Activated naive CD4-positive, alpha-beta T cell treated with anti-CD3 and anti-CD28 coated beads, Interleukin-2, amount 50 U/mL, for 24 hours (primary cell): ENCODE measurements around the gene NLN.
"Not testable (repeated sequence)": the region's sequence is repeated elsewhere in the genome, so short reads cannot be mapped to it uniquely, and the experiment has no call there.

Experiments used
- H3K27ac Mint-ChIP-seq: one replicate; pipeline ENCODE4 v1.8.0; 2021; ENCODE audit warnings: mild to moderate bottlenecking, mixed read lengths
- H3K27me3 Mint-ChIP-seq: one replicate; pipeline ENCODE4 v1.8.0; 2021; ENCODE audit warnings: mixed read lengths
- H3K36me3 Mint-ChIP-seq: one replicate; pipeline ENCODE4 v1.8.0; 2021; ENCODE audit warnings: mixed read lengths
- H3K4me1 Mint-ChIP-seq: one replicate; pipeline ENCODE4 v1.8.0; 2021; ENCODE audit warnings: mixed read lengths
- H3K4me3 Mint-ChIP-seq: one replicate; pipeline ENCODE4 v1.8.0; 2021; ENCODE audit warnings: mild to moderate bottlenecking, mixed read lengths
- H3K9me3 Mint-ChIP-seq: one replicate; pipeline ENCODE4 v1.8.0; 2021; ENCODE audit warnings: mixed read lengths

Gene NLN

DNA sequence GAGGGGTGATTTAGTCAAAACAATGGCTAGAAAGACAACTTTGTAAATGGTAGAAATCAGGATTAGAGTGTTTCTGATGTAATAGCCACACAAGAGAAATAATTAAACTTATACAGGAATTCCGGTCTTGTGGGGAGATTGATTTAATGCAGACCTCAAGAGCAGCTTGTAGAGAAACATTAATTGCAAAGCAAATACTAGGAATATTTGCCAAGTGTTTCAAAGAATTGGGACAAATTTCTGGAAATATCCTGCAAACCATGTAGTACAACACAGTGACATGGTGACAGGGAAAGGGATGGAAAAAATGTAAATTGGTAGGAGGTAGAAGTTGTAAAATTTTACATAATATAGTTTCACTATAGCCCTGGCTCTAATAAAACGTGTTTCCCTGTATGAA lies 28.9 kb downstream of the NLN start:
- H3K27me3 Mint-ChIP-seq: no peaks in the 10 kb centered on the region
- no peak overlapping the region for H3K4me3 Mint-ChIP-seq
- peaks cover 2% of the 10 kb centered on the region for H3K36me3 Mint-ChIP-seq
- peaks cover 9% of the 10 kb centered on the region for H3K4me1 Mint-ChIP-seq
- H3K9me3 Mint-ChIP-seq: no peaks in the 10 kb centered on the region
- H3K27ac Mint-ChIP-seq: no peak overlapping the region

- Mint-ChIP-seq H3K27ac (no peak overlapping the region), H3K4me1 (peaks cover 9% of the 10 kb centered on the region), H3K4me3 (no peak overlapping the region), H3K27me3 (no peaks in the 10 kb centered on the region), H3K36me3 (peaks cover 2% of the 10 kb centered on the region), H3K9me3 (no peaks in the 10 kb centered on the region)
These were observed 31.2 kb downstream of the NLN start for GRCh38 chr5:65753189-65753588.

- no peak overlapping the region for H3K27ac Mint-ChIP-seq
- peaks cover 8% of the 10 kb centered on the region for H3K4me1 Mint-ChIP-seq
- no peaks in the 10 kb centered on the region for H3K9me3 Mint-ChIP-seq
- H3K36me3 Mint-ChIP-seq: peaks cover 3% of the 10 kb centered on the region
- H3K4me3 Mint-ChIP-seq: no peak overlapping the region
- no peaks in the 10 kb centered on the region for H3K27me3 Mint-ChIP-seq
These were observed 36.6 kb downstream of the NLN start for GRCh38 chr5:65758546-65759144.

DNA sequence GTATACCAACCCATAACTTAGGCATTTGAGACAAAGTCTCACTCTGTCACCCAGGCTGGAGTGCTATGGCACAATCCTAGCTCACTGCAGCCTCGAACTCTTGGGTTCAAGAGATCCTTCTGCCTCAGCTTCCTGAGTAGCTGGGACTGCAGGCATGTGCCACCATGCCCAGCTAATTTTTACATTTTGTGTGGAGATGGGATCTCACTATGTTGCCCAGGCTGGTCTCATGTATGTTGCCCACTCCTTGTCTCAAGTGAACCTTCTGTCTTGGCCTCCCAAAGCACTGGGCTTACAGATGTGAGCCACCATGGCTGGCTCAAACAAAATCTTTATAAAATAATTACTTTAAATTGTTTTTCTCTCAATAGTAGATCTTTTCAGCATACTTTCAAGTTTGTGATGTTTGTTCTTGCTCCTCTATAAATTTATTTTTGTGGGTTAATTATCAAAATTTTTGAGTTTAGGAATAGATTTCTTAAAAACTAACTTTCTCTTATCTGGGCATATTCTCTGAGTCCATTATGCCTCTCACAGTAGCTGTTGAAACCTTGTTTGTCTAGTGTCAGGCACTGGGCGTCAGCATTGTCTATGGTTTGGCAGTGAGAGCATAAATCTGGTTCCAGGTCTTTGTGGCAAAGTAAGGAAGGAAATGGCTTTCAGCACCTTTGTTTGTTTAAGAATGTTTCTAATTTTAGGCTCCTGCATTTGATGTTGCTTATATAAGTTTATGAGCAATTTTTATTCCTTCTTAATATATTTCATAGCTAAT lies 38.7 kb downstream of the NLN start:
- H3K27ac Mint-ChIP-seq: peak overlapping the region; percentile 2
- peaks cover 3% of the 10 kb centered on the region for H3K36me3 Mint-ChIP-seq
- H3K4me3 Mint-ChIP-seq: no peak overlapping the region
- H3K4me1 Mint-ChIP-seq: peaks cover 8% of the 10 kb centered on the region
- H3K27me3 Mint-ChIP-seq: no peaks in the 10 kb centered on the region
- no peaks in the 10 kb centered on the region for H3K9me3 Mint-ChIP-seq

GRCh38 chr5:65762234-65762633 lies 40.2 kb downstream of the NLN start:
- H3K9me3 Mint-ChIP-seq: no peaks in the 10 kb centered on the region

GRCh38 chr5:65765582-65765981 lies 43.6 kb downstream of the NLN start:
- Mint-ChIP-seq H3K4me1 (peaks cover 25% of the 10 kb centered on the region), H3K36me3 (peaks cover 14% of the 10 kb centered on the region), H3K27me3 (no peaks in the 10 kb centered on the region), H3K4me3 (no peak overlapping the region), H3K27ac (no peak overlapping the region), H3K9me3 (no peaks in the 10 kb centered on the region)

More at GRCh38 chr5:65762234-65762633, 40.2 kb downstream of the NLN start:
- no peak overlapping the region for H3K27ac Mint-ChIP-seq
- peaks cover 15% of the 10 kb centered on the region for H3K4me1 Mint-ChIP-seq
- H3K36me3 Mint-ChIP-seq: peaks cover 11% of the 10 kb centered on the region
- H3K4me3 Mint-ChIP-seq: no peak overlapping the region
- H3K27me3 Mint-ChIP-seq: no peaks in the 10 kb centered on the region

GRCh38 chr5:65766175-65766574 lies 44.2 kb downstream of the NLN start:
- Mint-ChIP-seq H3K9me3 (no peaks in the 10 kb centered on the region), H3K4me3 (no peak overlapping the region), H3K27me3 (no peaks in the 10 kb centered on the region), H3K4me1 (peaks cover 20% of the 10 kb centered on the region), H3K27ac (no peak overlapping the region), H3K36me3 (peaks cover 14% of the 10 kb centered on the region)

DNA sequence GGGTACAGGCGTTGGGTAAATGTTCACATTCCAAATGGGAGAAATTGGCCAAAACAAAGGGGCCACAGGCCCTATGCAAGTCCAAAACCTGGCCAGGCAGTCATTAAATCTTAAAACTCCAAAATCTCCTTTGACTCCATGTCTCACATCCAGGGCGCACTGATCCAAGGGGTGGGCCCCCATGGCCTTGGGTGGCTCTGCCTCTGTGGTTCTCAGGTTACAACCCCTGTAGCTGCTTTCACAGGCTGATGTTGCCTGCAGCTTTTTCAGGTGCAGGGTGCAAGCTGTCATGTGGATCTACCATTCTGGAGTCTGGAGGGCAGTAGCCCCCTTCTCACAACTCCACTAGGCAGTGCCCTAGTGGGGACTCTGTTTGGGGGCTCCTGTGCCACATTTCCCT lies 44.8 kb downstream of the NLN start:
- H3K27ac Mint-ChIP-seq: no peak overlapping the region
- H3K4me1 Mint-ChIP-seq: peaks cover 17% of the 10 kb centered on the region
- H3K27me3 Mint-ChIP-seq: no peaks in the 10 kb centered on the region
- no peak overlapping the region for H3K4me3 Mint-ChIP-seq
- peaks cover 14% of the 10 kb centered on the region for H3K36me3 Mint-ChIP-seq
- no peaks in the 10 kb centered on the region for H3K9me3 Mint-ChIP-seq

- Mint-ChIP-seq H3K27ac (no peak overlapping the region), H3K4me3 (no peak overlapping the region), H3K36me3 (peaks cover 14% of the 10 kb centered on the region), H3K4me1 (peaks cover 17% of the 10 kb centered on the region), H3K9me3 (no peaks in the 10 kb centered on the region), H3K27me3 (no peaks in the 10 kb centered on the region)
These were observed 45.6 kb downstream of the NLN start for GRCh38 chr5:65767565-65767964.

DNA sequence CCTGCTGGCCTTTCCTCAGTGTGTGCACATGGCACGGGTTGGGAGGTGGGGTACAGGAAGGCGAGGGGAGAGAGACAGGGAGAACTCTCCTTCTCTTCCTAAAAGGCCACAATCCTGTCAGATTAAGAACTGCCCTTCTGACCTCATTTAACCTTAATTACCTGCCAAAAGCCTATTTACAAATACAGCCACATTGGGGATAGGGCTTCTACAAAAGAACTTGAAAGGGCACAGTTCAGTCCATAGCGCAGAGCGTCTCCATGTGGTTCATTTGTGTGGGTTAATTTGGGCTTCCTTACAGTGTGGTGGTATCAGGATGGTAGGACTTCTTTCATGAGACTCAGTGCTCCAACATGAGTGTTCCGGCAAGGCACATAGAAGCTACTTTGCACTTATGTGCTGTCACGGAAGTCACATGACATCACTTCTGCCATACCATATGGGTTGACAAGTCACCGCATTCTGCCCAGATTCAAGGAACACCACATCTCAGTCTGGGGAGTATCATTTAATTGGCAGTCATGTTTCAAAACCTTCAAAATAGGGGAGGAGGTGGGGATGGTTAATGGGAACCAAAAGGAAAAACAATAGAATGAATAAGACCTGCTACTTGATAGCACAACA lies 46.8 kb downstream of the NLN start:
- Mint-ChIP-seq H3K9me3 (no peaks in the 10 kb centered on the region), H3K4me1 (peaks cover 18% of the 10 kb centered on the region), H3K27ac (no peak overlapping the region), H3K36me3 (peaks cover 13% of the 10 kb centered on the region), H3K27me3 (no peaks in the 10 kb centered on the region), H3K4me3 (no peak overlapping the region)

DNA sequence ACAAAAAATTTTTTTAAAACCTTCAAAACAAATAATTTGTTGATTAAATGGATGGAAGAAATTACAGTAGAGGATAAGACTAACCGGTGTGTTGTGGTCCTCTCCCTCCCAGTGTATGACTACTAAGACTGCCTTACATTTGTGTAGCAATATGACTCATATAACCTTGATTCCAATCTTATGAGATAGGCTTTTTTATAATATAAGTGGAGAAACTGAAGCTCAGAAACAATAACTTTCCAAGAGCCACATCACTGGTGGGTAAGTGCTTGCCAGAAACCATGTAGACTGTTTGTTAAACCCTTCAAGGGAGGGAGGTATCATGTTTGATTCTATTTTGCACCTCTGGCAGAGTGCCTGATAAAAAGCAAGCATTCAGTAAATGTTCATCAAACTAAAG lies 47.5 kb downstream of the NLN start:
- peaks cover 25% of the 10 kb centered on the region for H3K4me1 Mint-ChIP-seq
- H3K27me3 Mint-ChIP-seq: no peaks in the 10 kb centered on the region
- no peaks in the 10 kb centered on the region for H3K9me3 Mint-ChIP-seq
- H3K36me3 Mint-ChIP-seq: peaks cover 13% of the 10 kb centered on the region
- no peak overlapping the region for H3K27ac Mint-ChIP-seq
- no peak overlapping the region for H3K4me3 Mint-ChIP-seq

DNA sequence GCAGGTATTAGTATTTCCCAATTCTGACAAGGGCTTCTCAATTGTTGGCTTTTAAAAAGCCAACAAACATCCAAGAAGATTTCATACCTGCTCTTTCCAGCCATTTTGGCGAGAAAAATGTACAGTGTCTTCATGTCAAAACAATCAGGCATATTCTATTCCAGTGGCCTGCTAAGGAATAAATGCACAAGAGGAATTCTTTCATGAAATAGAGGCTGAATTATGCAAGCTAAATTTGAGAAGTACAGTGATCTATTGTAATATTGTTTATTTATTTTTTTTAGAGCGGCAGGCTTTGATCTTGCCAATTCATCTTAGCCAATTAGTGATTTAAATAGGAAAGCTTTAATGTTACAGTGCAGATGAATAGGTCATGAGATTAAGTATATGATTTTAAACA lies 49.3 kb downstream of the NLN start:
- Mint-ChIP-seq H3K9me3 (no peaks in the 10 kb centered on the region), H3K27me3 (no peaks in the 10 kb centered on the region), H3K36me3 (peaks cover 9% of the 10 kb centered on the region), H3K4me1 (peaks cover 27% of the 10 kb centered on the region), H3K27ac (no peak overlapping the region), H3K4me3 (no peak overlapping the region)

DNA sequence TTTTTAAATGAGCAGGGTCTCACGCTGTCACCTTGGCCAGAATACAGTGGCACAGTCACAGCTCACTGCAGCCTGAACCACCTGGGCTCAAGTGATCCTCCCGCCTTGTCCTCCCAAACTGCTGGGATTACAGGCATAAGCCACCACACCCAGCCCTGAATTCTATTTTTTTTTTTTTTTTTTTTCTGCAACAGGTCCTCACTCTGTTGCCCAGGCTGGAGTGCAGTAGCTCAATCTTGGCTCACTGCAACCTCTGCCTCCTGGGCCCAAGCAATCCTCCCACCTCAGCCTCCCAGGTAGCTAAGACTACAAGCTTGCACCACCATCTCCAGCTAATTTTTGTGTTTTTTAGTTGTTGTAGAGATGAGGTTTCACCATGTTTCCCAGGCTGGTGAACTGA lies 51.0 kb downstream of the NLN start:
- peaks cover 26% of the 10 kb centered on the region for H3K4me1 Mint-ChIP-seq
- H3K9me3 Mint-ChIP-seq, H3K27me3 Mint-ChIP-seq, H3K27ac Mint-ChIP-seq, H3K36me3 Mint-ChIP-seq, H3K4me3 Mint-ChIP-seq: not testable (repeated sequence)

DNA sequence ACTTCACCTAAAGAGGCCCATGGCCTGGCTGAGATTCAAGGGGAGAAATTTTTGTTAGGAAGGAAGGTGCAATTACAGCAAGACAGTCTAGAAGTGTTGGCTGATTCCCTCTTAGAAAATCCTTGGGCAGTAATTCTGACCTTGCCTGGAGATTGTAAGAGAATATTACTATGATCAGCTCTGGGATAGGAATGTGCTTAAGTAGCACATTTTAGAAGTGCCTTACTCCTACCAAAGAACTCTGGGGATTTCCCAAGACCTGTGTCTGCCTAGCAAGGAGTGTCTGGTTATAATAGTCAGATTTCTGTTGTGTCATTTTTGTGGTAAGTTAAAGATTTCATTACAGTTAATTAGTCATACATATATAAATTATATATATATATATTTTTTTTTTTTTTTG lies 52.3 kb downstream of the NLN start:
- H3K4me1 Mint-ChIP-seq: peaks cover 36% of the 10 kb centered on the region
- H3K36me3 Mint-ChIP-seq: peaks cover 6% of the 10 kb centered on the region
- peak overlapping the region; percentile 15 for H3K27ac Mint-ChIP-seq
- no peaks in the 10 kb centered on the region for H3K27me3 Mint-ChIP-seq
- H3K9me3 Mint-ChIP-seq: no peaks in the 10 kb centered on the region
- H3K4me3 Mint-ChIP-seq: no peak overlapping the region

DNA sequence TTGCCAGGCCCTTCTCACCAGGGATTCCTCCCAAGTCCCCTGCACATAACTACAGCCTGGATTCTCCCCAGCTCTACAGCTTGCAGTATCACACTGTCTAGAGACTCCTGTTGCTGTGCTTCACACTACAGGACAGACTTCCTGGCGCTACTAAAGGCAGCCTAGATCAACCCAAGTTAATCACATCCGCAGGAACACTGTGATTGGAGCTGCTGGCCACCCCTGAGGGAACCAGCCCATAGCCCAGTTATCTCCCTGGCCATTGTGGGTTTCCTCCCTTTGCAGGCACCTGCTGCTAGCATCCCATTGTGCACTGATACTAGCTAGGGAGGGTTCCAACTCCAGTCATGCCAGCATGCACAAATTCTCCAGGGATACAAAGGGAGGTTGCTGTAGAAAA lies 53.5 kb downstream of the NLN start:
- H3K4me3 Mint-ChIP-seq: no peak overlapping the region
- peaks cover 37% of the 10 kb centered on the region for H3K4me1 Mint-ChIP-seq
- no peaks in the 10 kb centered on the region for H3K27me3 Mint-ChIP-seq
- H3K36me3 Mint-ChIP-seq: peaks cover 9% of the 10 kb centered on the region
- H3K27ac Mint-ChIP-seq: no peak overlapping the region
- no peaks in the 10 kb centered on the region for H3K9me3 Mint-ChIP-seq

DNA sequence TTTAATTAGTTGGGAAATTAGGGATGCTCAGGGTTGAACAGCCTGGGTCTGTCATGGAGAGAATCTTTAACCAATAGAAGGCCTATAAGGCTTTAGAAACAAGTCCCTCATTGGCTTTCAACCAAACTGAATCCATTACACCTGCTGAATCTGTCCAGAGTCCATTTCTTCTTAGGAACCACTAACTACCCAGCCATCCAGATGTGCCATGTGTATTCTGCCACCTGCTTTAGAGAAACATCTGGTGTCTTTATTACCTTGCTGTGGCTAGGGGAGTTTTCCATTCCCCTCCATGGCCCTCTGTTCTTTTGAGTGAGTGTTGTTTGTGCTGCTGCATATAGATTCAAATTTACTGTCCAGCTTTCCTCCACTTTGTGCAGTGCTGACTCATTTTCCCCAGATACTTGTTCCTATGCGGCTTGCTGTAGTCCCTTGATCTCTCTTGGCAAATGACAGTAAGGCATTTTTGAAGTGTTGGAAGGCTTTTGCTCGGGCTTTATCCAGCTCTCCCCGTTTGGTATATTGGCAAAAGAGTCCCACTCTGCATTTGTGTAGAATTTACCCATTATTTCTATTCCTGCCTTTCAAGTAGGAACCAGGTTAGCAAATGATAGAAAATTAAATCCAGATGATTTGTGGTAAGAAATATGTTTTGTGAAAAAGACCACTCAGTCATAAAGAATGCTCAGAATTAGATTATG lies 54.6 kb downstream of the NLN start:
- Mint-ChIP-seq H3K36me3 (peaks cover 13% of the 10 kb centered on the region), H3K4me1 (peaks cover 42% of the 10 kb centered on the region), H3K4me3 (no peak overlapping the region), H3K27me3 (no peaks in the 10 kb centered on the region), H3K27ac (no peak overlapping the region), H3K9me3 (no peaks in the 10 kb centered on the region)
